HepG2 (cell line): ENCODE results near the gene NR5A2. TPM values are rescaled to one million over a fixed set of nuclear protein-coding genes. Genes with fewer than 3 reads are reported as not detected.

ENCODE experiments used
- ATAC-seq: fragments of 200-7000 bp; cut with Tn5 transposase; 3 replicates; pipeline ENCODE4 v1.9.1; 2020; ENCODE audit warnings: mild to moderate bottlenecking, moderate library complexity
- BruUV-seq: library from RNA; stranded (reverse); fragments of 400-500 nt; replicated peaks from 2 replicates; lab custom pipeline; 2021; lab: Mats Ljungman, UMichigan
- CTCF ChIA-PET: fragments of 300-600 bp; formaldehyde crosslinking; extraction: SDS; loops from one replicate; lab custom pipeline; 2021; ENCODE audit warnings: low total read pairs, inconsistent platforms, low intra/inter-chr PET ratio; lab: Yijun Ruan, JAX
- POLR2A ChIA-PET: fragments of 350-600 bp; sonication (Branson Sonifier 250); formaldehyde crosslinking; loops from one replicate; lab custom pipeline; 2020; ENCODE audit warnings: antibody characterized with exemption, inconsistent platforms; lab: Yijun Ruan, JAX
- DNase-seq: peaks from one replicate; pipeline ENCODE4 v3.0.0-alpha.2; 2015; ENCODE audit warnings: low spot score
- FAIRE-seq: peaks from 3 replicates; lab custom pipeline; 2011; peaks lifted over from hg19 to GRCh38; lab: Jason Lieb, UNC
- H2AFZ ChIP-seq: one replicate; pipeline ENCODE4 v1.6.1; 2011; ENCODE audit warnings: low read length, inconsistent platforms
- H3K27ac ChIP-seq: fragments of 300-600 bp; 3 replicates; pipeline ENCODE4 v1.8.0; 2011; ENCODE audit warnings: mixed run types, mild to moderate bottlenecking, mixed read lengths, low read length, inconsistent platforms; ENCODE audit not compliant: insufficient read depth; ENCODE audit errors: extremely low read length
- H3K27me3 ChIP-seq, 2 experiments: fragments of 200-600 bp in 1 of 2; 2 replicates in 1 of 2; 3 replicates in 1 of 2; pipeline versions ENCODE4 v1.6.0 to v1.8.0; 2011; ENCODE audit warnings: low read length in 2 of 2, mild to moderate bottlenecking in 2 of 2, moderate library complexity in 2 of 2, inconsistent platforms in 1 of 2; ENCODE audit not compliant: insufficient read depth in 2 of 2, control insufficient read depth in 1 of 2
- H3K36me3 ChIP-seq, 2 experiments: fragments of 200-600 bp in 1 of 2; replicated peaks in 1 of 2; 2 replicates in 1 of 2; 3 replicates in 1 of 2; pipeline versions ENCODE4 v1.5.1 to v1.8.0; 2011; ENCODE audit warnings: low read length in 2 of 2, inconsistent platforms in 1 of 2; ENCODE audit not compliant: insufficient read depth in 2 of 2, control insufficient read depth in 1 of 2
- H3K4me1 ChIP-seq: 2 replicates; pipeline ENCODE4 v1.5.1; 2012; ENCODE audit warnings: low read length, inconsistent platforms; ENCODE audit not compliant: insufficient read depth
- H3K4me2 ChIP-seq: 2 replicates; pipeline ENCODE4 v1.6.0; 2011; ENCODE audit warnings: low read depth, low read length, inconsistent platforms
- H3K4me3 ChIP-seq, 3 experiments: fragments of 200-600 bp in 1 of 3; sonication (generic), shearing (Covaris generic) in 1 of 3; replicated peaks in 1 of 3; 2 replicates each; pipeline ENCODE4 v1.5.1; 2011 to 2016; ENCODE audit warnings: low read length in 3 of 3, inconsistent platforms in 2 of 3, low read depth in 2 of 3, mild to moderate bottlenecking in 2 of 3, control low read depth in 1 of 3, mixed read lengths in 1 of 3; ENCODE audit not compliant: insufficient read depth in 1 of 3
- H3K79me2 ChIP-seq: one replicate; pipeline ENCODE4 v1.6.1; 2011; ENCODE audit warnings: low read length, inconsistent platforms; ENCODE audit not compliant: insufficient read depth
- H3K9ac ChIP-seq: 2 replicates; pipeline ENCODE4 v1.6.0; 2011; ENCODE audit warnings: mild to moderate bottlenecking, low read depth, low read length, inconsistent platforms; ENCODE audit not compliant: insufficient read depth
- H3K9me3 ChIP-seq: 2 replicates; pipeline ENCODE4 v1.5.1; 2012; ENCODE audit warnings: mild to moderate bottlenecking, low read length
- H4K20me1 ChIP-seq: 2 replicates; pipeline ENCODE4 v1.6.0; 2011; ENCODE audit warnings: inconsistent platforms, mild to moderate bottlenecking, low read length, moderate library complexity; ENCODE audit not compliant: insufficient read depth
- ATM ChIP-seq: fragments of 450-650 bp; IDR thresholded peaks from 2 replicates; pipeline ENCODE4 v1.7.1; 2017; ENCODE audit warnings: mild to moderate bottlenecking, borderline replicate concordance
- EP300 ChIP-seq, 3 experiments: sonication (generic) in 1 of 3; formaldehyde crosslinking in 1 of 3; IDR thresholded peaks; 2 replicates each; pipeline versions ENCODE4 v1.5.1 to v1.6.1; 2011 to 2020; ENCODE audit warnings: low read depth in 2 of 3, low read length in 2 of 3, borderline replicate concordance in 1 of 3, improper control_type of control experiment in 1 of 3, mild to moderate bottlenecking in 1 of 3, missing genetic modification reagents in 1 of 3, moderate library complexity in 1 of 3
- FOXO1 ChIP-seq: sonication (generic); formaldehyde crosslinking; IDR thresholded peaks from 2 replicates; pipeline ENCODE4 v1.4.0; 2020; ENCODE audit warnings: missing genetic modification reagents
- GABPB1 ChIP-seq: IDR thresholded peaks from 2 replicates; pipeline ENCODE4 v1.6.1; 2016; ENCODE audit warnings: mild to moderate bottlenecking, missing genetic modification reagents, moderate library complexity, missing compliant biosample characterization
- MAFF ChIP-seq: IDR thresholded peaks from 2 replicates; pipeline ENCODE4 v1.6.1; 2011; ENCODE audit warnings: low read depth, low read length, improper control_type of control experiment
- MAFK ChIP-seq, 2 experiments: IDR thresholded peaks in 1 of 2; conservative IDR thresholded peaks in 1 of 2; 2 replicates each; pipeline ENCODE4 v1.6.1; 2011; ENCODE audit warnings: improper control_type of control experiment in 2 of 2, low read length in 2 of 2
- MED8 ChIP-seq: sonication (generic); formaldehyde crosslinking; IDR thresholded peaks from 2 replicates; pipeline ENCODE4 v1.8.1; 2023; ENCODE audit warnings: mild to moderate bottlenecking, missing genetic modification reagents; ENCODE audit not compliant: insufficient replicate concordance
- MEF2D ChIP-seq: sonication (generic); formaldehyde crosslinking; IDR thresholded peaks from 2 replicates; pipeline ENCODE4 v1.5.1; 2020; ENCODE audit warnings: mild to moderate bottlenecking, missing genetic modification reagents
- MEIS2 ChIP-seq: sonication (generic); formaldehyde crosslinking; IDR thresholded peaks from 2 replicates; pipeline ENCODE4 v1.9.0; 2021; ENCODE audit warnings: mild to moderate bottlenecking, missing genetic modification reagents
- RNF2 ChIP-seq: fragments of 450-650 bp; conservative IDR thresholded peaks from 2 replicates; pipeline ENCODE4 v1.6.1; 2016; ENCODE audit warnings: low read depth
- ZNF678 ChIP-seq: sonication (generic); formaldehyde crosslinking; IDR thresholded peaks from 2 replicates; pipeline ENCODE4 v1.4.0; 2020; ENCODE audit warnings: mild to moderate bottlenecking, missing genetic modification reagents
- ZNF879 ChIP-seq: sonication (generic); formaldehyde crosslinking; IDR thresholded peaks from 2 replicates; pipeline ENCODE4 v1.8.1; 2023; ENCODE audit warnings: missing genetic modification reagents
- WGBS: methylation state at CpG from one replicate; pipeline ENCODE4 v1.1.6; 2017; ENCODE audit warnings: low lambda C conversion rate; 5-methylcytosine and 5-hydroxymethylcytosine counted together
- in situ Hi-C: cut with HindIII; loops from 2 replicates; pipeline ENCODE4 v1.10.0; 2017; ENCODE audit warnings: low pct_unique_long_range_greater_than_20kb; ENCODE audit not compliant: extremely low pct_ligation_motif_present
- intact Hi-C: fragments of 100-400 bp; cut with micrococcal nuclease; formaldehyde crosslinking; loops from one replicate; pipeline ENCODE4 v1.10.0; 2022; ENCODE audit not compliant: unreplicated experiment
- polyA plus RNA-seq, 8 experiments: library from polyadenylated mRNA; depleted of rRNA in 3 of 8; stranded (reverse) in 7 of 8; unstranded in 1 of 8; fragments of >200 nt; fragmentation: Illumina TruSeq in 4 of 8; extraction: Trizol in 4 of 8; gene quantifications; 2 replicates each; pipeline versions ENCODE4 v1.2.1 to v1.2.3, GENCODE V29; 2011 to 2016; ENCODE audit warnings: low read depth in 4 of 8, missing spikeins in 1 of 8, mixed read lengths in 1 of 8; ENCODE audit not compliant: insufficient read depth in 1 of 8
- total RNA-seq, 5 experiments: library from RNA; depleted of rRNA; stranded (reverse); fragments of >200 nt; fragmentation: Illumina TruSeq; extraction: Trizol; gene quantifications; 2 replicates each; pipeline ENCODE4 v1.2.3, GENCODE V29; 2016; ENCODE audit warnings: low read depth in 1 of 5
- TF ChIP-seq, protein P1 (sequence below): sonication (generic); formaldehyde crosslinking; IDR thresholded peaks from 2 replicates; pipeline ENCODE4 v1.4.0; 2020; ENCODE audit warnings: missing genetic modification reagents
- TF ChIP-seq, protein P2 (sequence below): sonication (generic); formaldehyde crosslinking; IDR thresholded peaks from 2 replicates; pipeline ENCODE4 v1.4.0; 2020; ENCODE audit warnings: missing genetic modification reagents, borderline replicate concordance
- TF ChIP-seq, protein P3 (sequence below): sonication (generic); formaldehyde crosslinking; IDR thresholded peaks from 2 replicates; pipeline ENCODE4 v1.4.0; 2020; ENCODE audit warnings: mild to moderate bottlenecking, missing genetic modification reagents

The NR5A2 gene
- total and polyA plus RNA-seq, 2 of the 13 experiments (the other 11 are each of a cell fraction or from before 2014, with no cell fraction given): 0.24 to 2.8 TPM

DNA sequence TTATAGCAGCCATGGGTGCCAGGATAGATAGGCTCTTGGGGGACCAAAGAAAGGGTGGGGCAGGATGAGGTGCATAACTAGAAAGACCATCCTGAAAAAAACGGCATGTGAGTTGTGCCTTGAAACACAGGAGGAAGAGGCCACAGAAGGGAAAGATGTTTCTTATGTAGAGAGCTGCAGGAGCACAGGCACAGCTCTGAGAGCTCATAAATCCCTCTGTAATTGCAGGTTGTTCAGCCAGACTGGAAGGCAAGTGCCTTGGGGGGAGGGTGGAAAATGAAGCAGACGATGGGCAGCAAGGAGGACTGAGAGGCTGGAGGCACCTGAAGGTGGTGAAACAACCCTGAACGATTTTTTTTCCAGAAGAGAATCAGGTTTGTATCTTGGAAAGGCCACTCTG, 170.7 kb downstream of the NR5A2 start:
- POLR2A ChIA-PET: no interaction called here
- Histone ChIP-seq H3K4me3 (no peak overlapping the region), H3K27me3 (0 out of 5 replicates have a peak, but pooled peaks cover 0 to 4% of the 10 kb centered on the region in 2 experiments), H3K36me3 (no peaks in the 10 kb centered on the region), H3K9ac (no peak overlapping the region), H3K79me2 (no peaks in the 10 kb centered on the region), H2AFZ (no peak overlapping the region), H4K20me1 (no peaks in the 10 kb centered on the region; the same call in 1 of the 2 replicates), H3K9me3 (no peaks in the 10 kb centered on the region), H3K4me1 (no peaks in the 10 kb centered on the region), H3K27ac (no peak overlapping the region), H3K4me2 (no peak overlapping the region)
- intact Hi-C loops (no loop called here), in situ Hi-C loops (no loop called here)
- WGBS: 3% methylated on average over 3 of the region's 3 CpGs
- CTCF ChIA-PET: no interaction called here
- no peak for DNase-seq
- BruUV-seq: no TSS peak
- ATAC-seq: no peak
- FAIRE-seq: no peak
- TF ChIP-seq ZNF678 (CRISPR knock-in tag): no peak
- TF ChIP-seq, protein P1, sequence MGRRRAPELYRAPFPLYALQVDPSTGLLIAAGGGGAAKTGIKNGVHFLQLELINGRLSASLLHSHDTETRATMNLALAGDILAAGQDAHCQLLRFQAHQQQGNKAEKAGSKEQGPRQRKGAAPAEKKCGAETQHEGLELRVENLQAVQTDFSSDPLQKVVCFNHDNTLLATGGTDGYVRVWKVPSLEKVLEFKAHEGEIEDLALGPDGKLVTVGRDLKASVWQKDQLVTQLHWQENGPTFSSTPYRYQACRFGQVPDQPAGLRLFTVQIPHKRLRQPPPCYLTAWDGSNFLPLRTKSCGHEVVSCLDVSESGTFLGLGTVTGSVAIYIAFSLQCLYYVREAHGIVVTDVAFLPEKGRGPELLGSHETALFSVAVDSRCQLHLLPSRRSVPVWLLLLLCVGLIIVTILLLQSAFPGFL (CRISPR knock-in tag): no peak
- no peak for TF ChIP-seq FOXO1 (CRISPR knock-in tag)
- no peak for TF ChIP-seq MEF2D (CRISPR knock-in tag)
- no peak for TF ChIP-seq MAFF
- TF ChIP-seq, protein P2, sequence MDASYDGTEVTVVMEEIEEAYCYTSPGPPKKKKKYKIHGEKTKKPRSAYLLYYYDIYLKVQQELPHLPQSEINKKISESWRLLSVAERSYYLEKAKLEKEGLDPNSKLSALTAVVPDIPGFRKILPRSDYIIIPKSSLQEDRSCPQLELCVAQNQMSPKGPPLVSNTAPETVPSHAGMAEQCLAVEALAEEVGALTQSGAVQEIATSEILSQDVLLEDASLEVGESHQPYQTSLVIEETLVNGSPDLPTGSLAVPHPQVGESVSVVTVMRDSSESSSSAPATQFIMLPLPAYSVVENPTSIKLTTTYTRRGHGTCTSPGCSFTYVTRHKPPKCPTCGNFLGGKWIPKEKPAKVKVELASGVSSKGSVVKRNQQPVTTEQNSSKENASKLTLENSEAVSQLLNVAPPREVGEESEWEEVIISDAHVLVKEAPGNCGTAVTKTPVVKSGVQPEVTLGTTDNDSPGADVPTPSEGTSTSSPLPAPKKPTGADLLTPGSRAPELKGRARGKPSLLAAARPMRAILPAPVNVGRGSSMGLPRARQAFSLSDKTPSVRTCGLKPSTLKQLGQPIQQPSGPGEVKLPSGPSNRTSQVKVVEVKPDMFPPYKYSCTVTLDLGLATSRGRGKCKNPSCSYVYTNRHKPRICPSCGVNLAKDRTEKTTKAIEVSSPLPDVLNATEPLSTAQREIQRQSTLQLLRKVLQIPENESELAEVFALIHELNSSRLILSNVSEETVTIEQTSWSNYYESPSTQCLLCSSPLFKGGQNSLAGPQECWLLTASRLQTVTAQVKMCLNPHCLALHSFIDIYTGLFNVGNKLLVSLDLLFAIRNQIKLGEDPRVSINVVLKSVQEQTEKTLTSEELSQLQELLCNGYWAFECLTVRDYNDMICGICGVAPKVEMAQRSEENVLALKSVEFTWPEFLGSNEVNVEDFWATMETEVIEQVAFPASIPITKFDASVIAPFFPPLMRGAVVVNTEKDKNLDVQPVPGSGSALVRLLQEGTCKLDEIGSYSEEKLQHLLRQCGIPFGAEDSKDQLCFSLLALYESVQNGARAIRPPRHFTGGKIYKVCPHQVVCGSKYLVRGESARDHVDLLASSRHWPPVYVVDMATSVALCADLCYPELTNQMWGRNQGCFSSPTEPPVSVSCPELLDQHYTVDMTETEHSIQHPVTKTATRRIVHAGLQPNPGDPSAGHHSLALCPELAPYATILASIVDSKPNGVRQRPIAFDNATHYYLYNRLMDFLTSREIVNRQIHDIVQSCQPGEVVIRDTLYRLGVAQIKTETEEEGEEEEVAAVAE (CRISPR knock-in tag): no peak
- TF ChIP-seq ATM: no peak
- TF ChIP-seq MEIS2 (CRISPR knock-in tag): no peak
- TF ChIP-seq MED8 (CRISPR knock-in tag): no peak
- TF ChIP-seq EP300 (IDR thresholded peaks at IDR 0.05; ENCODE audit: low read depth in 2 of 2, low read length in 2 of 2): no peak
- no peak for TF ChIP-seq EP300 (CRISPR knock-in tag; IDR thresholded peaks at IDR 0.05; ENCODE audit: borderline replicate concordance)
- TF ChIP-seq RNF2: no peak
- no peak for TF ChIP-seq ZNF879 (CRISPR knock-in tag)
- TF ChIP-seq, protein P3, sequence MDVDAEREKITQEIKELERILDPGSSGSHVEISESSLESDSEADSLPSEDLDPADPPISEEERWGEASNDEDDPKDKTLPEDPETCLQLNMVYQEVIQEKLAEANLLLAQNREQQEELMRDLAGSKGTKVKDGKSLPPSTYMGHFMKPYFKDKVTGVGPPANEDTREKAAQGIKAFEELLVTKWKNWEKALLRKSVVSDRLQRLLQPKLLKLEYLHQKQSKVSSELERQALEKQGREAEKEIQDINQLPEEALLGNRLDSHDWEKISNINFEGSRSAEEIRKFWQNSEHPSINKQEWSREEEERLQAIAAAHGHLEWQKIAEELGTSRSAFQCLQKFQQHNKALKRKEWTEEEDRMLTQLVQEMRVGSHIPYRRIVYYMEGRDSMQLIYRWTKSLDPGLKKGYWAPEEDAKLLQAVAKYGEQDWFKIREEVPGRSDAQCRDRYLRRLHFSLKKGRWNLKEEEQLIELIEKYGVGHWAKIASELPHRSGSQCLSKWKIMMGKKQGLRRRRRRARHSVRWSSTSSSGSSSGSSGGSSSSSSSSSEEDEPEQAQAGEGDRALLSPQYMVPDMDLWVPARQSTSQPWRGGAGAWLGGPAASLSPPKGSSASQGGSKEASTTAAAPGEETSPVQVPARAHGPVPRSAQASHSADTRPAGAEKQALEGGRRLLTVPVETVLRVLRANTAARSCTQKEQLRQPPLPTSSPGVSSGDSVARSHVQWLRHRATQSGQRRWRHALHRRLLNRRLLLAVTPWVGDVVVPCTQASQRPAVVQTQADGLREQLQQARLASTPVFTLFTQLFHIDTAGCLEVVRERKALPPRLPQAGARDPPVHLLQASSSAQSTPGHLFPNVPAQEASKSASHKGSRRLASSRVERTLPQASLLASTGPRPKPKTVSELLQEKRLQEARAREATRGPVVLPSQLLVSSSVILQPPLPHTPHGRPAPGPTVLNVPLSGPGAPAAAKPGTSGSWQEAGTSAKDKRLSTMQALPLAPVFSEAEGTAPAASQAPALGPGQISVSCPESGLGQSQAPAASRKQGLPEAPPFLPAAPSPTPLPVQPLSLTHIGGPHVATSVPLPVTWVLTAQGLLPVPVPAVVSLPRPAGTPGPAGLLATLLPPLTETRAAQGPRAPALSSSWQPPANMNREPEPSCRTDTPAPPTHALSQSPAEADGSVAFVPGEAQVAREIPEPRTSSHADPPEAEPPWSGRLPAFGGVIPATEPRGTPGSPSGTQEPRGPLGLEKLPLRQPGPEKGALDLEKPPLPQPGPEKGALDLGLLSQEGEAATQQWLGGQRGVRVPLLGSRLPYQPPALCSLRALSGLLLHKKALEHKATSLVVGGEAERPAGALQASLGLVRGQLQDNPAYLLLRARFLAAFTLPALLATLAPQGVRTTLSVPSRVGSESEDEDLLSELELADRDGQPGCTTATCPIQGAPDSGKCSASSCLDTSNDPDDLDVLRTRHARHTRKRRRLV (CRISPR knock-in tag): no peak
- TF ChIP-seq GABPB1 (CRISPR knock-in tag): no peak
- TF ChIP-seq MAFK (conservative IDR thresholded peaks at IDR 0.05 in 1 of 2, IDR thresholded peaks at IDR 0.05 in 1 of 2; ENCODE audit: low read length in 2 of 2): no peak
